D721Med (cell line): ENCODE results near the gene FCN2.

Experiments used
- DNase-seq: peaks from one replicate; pipeline ENCODE4 v3.0.0; 2011; ENCODE audit warnings: low spot score; ENCODE audit not compliant: insufficient read length
- FAIRE-seq: peaks from 2 replicates; lab custom pipeline; 2011; peaks lifted over from hg19 to GRCh38; lab: Jason Lieb, UNC
- CTCF ChIP-seq: IDR thresholded peaks from 2 replicates; pipeline ENCODE4 v1.5.1; 2012; ENCODE audit warnings: mild to moderate bottlenecking, control low read depth; ENCODE audit not compliant: insufficient read depth; ENCODE audit errors: missing control alignments

The FCN2 gene

GRCh38 chr9:134919303-134919702, 38.7 kb downstream of the FCN2 start:
- no peak for FAIRE-seq
- TF ChIP-seq CTCF: no peak
- no peak for DNase-seq

GRCh38 chr9:134922066-134922931, 41.7 kb downstream of the FCN2 start:
- no peak for TF ChIP-seq CTCF
- no peak for DNase-seq
- no peak for FAIRE-seq

GRCh38 chr9:134922932-134923240, 42.3 kb downstream of the FCN2 start:
- DNase-seq: no peak
- no peak for FAIRE-seq
- TF ChIP-seq CTCF: no peak

- no peak for FAIRE-seq
- no peak for TF ChIP-seq CTCF
- no peak for DNase-seq
These were observed 42.9 kb downstream of the FCN2 start for GRCh38 chr9:134923466-134923865.

GRCh38 chr9:134925011-134925511, 44.5 kb downstream of the FCN2 start:
- no peak for TF ChIP-seq CTCF
- FAIRE-seq: no peak
- DNase-seq: no peak

GRCh38 chr9:134928436-134929192, 48.0 kb downstream of the FCN2 start:
- no peak for TF ChIP-seq CTCF
- DNase-seq (no peak), FAIRE-seq (no peak)
